ENCODE measurements around the gene ZSWIM7.

GRCh38 chr17:15957608-15958307, 41.7 kb downstream of the ZSWIM7 start:
- TF ChIP-seq CTCF (IDR thresholded peaks at IDR 0.05) (no peak), POLR2AphosphoS5 (IDR thresholded peaks at IDR 0.05) (no peak)

Measured in sigmoid colon (tissue), 4 donors.